Testis (tissue), 3 donors: ENCODE data around the gene VKORC1. TPM values are rescaled to one million over a fixed set of nuclear protein-coding genes. Genes with fewer than 3 reads are reported as not detected.

Experiments
- DNase-seq: peaks from one replicate; pipeline ENCODE4 v3.0.0-alpha.2; 2019
- H3K27ac ChIP-seq, 2 donors: fragments of 200-600 bp; sonication (generic); one replicate each; pipeline ENCODE4 v1.5.1; 2019
- H3K27me3 ChIP-seq: fragments of 200-600 bp; sonication (generic); one replicate; pipeline ENCODE4 v1.5.1; 2019
- H3K36me3 ChIP-seq: fragments of 200-600 bp; sonication (generic); one replicate; pipeline ENCODE4 v1.5.1; 2017; ENCODE audit warnings: low read depth; ENCODE audit errors: missing control alignments
- H3K4me1 ChIP-seq: fragments of 200-600 bp; sonication (generic); one replicate; pipeline ENCODE4 v1.5.1; 2019
- H3K4me3 ChIP-seq, 2 donors: fragments of 200-600 bp; sonication (generic); one replicate each; pipeline ENCODE4 v1.5.1; 2017 to 2019
- H3K9me3 ChIP-seq: fragments of 200-600 bp; sonication (generic); one replicate; pipeline ENCODE4 v1.5.1; 2017
- POLR2A ChIP-seq: fragments of 450-650 bp; IDR thresholded peaks from one replicate; pipeline ENCODE4 v1.6.1; 2017; ENCODE audit warnings: antibody characterized with exemption, mild to moderate bottlenecking, moderate library complexity
- WGBS, 2 donors: methylation state at CpG; one replicate each; pipeline ENCODE4 v1.1.5; 2018; 5-methylcytosine and 5-hydroxymethylcytosine counted together
- intact Hi-C: fragments of 100-400 bp; cut with DNase I; formaldehyde crosslinking; loops from one replicate; pipeline ENCODE4 v1.15.1; 2023; ENCODE audit warnings: low total_unique reads
- polyA plus RNA-seq: library from polyadenylated mRNA; stranded (reverse); fragments of 350-450 nt; fragmentation: Illumina TruSeq; extraction: RNeasy Lipid Tissue Mini Kit (QIAGEN cat#74804); gene quantifications from one replicate; pipeline ENCODE4 v1.2.3, GENCODE V29; 2014; ENCODE audit warnings: low read depth, low replicate concordance; ENCODE audit not compliant: insufficient read depth
- total RNA-seq, 2 donors: library from RNA; depleted of rRNA; stranded (reverse); fragments of >200 nt; gene quantifications; one replicate each; pipeline ENCODE4 v1.2.3, GENCODE V29; 2016
- TF ChIP-seq, protein P1 (sequence below), 3 experiments: fragments of 450-650 bp in 2 of 3; fragments of 200-600 bp in 1 of 3; sonication (generic) in 1 of 3; IDR thresholded peaks; one replicate each; pipeline ENCODE4 v1.5.1; 2016 to 2019; ENCODE audit warnings: antibody characterized with exemption in 3 of 3, mild to moderate bottlenecking in 2 of 3, moderate library complexity in 1 of 3

VKORC1 gene
- total and polyA plus RNA-seq, 3 donors from 2014 or later = 102 to 183 (median 102) TPM

DNA sequence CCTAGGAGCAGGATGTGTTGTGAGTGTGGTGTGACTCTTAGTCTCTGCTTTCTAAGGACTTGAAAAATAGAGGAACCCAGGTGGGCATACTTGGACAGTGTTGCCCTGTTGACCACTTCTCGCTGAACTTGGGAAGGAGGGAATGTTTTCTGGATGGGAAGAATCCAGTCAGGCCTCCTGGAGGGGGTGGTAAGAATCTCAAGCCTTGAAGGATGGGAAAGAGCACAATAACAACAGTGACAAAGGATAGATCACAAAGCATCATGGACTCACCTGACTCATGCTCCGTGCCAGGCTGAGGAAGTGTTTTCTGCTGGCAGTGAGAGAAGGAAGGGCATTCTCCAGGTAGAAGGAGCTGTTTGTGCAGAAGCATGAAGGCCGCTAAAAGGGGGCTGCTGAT, 31.2 kb upstream of the VKORC1 start:
- WGBS, 2 donors = 92 to 96% methylated on average over 3 of the region's 3 CpGs
- Histone ChIP-seq H3K9me3 (no peaks in the 10 kb centered on the region), H3K4me1 (peaks cover 26% of the 10 kb centered on the region), H3K27me3 (no peaks in the 10 kb centered on the region), H3K36me3 (no peaks in the 10 kb centered on the region), H3K27ac (no peak overlapping the region), H3K4me3 (no peak overlapping the region)
- no peak for DNase-seq
- intact Hi-C loops = no loop called here
- TF ChIP-seq, protein P1, sequence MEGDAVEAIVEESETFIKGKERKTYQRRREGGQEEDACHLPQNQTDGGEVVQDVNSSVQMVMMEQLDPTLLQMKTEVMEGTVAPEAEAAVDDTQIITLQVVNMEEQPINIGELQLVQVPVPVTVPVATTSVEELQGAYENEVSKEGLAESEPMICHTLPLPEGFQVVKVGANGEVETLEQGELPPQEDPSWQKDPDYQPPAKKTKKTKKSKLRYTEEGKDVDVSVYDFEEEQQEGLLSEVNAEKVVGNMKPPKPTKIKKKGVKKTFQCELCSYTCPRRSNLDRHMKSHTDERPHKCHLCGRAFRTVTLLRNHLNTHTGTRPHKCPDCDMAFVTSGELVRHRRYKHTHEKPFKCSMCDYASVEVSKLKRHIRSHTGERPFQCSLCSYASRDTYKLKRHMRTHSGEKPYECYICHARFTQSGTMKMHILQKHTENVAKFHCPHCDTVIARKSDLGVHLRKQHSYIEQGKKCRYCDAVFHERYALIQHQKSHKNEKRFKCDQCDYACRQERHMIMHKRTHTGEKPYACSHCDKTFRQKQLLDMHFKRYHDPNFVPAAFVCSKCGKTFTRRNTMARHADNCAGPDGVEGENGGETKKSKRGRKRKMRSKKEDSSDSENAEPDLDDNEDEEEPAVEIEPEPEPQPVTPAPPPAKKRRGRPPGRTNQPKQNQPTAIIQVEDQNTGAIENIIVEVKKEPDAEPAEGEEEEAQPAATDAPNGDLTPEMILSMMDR (IDR thresholded peaks at IDR 0.05) = no peak
- no peak for TF ChIP-seq POLR2A

DNA sequence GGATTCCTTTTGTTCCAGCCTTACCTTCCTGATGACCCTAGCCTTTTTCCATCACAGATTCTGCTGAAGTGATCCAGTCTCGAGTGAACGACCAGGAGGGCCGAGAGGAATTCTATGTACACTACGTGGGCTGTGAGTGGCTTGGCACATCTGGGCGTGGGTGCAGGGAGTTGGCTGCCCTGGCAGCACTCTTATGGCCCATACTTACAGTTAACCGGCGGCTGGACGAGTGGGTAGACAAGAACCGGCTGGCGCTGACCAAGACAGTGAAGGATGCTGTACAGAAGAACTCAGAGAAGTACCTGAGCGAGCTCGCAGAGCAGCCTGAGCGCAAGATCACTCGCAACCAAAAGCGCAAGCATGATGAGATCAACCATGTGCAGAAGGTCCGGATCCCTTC, 25.5 kb upstream of the VKORC1 start:
- no peak for DNase-seq
- H3K36me3 ChIP-seq = no peaks in the 10 kb centered on the region
- H3K27ac ChIP-seq = peak overlapping the region; percentile 94 to 98

DNA sequence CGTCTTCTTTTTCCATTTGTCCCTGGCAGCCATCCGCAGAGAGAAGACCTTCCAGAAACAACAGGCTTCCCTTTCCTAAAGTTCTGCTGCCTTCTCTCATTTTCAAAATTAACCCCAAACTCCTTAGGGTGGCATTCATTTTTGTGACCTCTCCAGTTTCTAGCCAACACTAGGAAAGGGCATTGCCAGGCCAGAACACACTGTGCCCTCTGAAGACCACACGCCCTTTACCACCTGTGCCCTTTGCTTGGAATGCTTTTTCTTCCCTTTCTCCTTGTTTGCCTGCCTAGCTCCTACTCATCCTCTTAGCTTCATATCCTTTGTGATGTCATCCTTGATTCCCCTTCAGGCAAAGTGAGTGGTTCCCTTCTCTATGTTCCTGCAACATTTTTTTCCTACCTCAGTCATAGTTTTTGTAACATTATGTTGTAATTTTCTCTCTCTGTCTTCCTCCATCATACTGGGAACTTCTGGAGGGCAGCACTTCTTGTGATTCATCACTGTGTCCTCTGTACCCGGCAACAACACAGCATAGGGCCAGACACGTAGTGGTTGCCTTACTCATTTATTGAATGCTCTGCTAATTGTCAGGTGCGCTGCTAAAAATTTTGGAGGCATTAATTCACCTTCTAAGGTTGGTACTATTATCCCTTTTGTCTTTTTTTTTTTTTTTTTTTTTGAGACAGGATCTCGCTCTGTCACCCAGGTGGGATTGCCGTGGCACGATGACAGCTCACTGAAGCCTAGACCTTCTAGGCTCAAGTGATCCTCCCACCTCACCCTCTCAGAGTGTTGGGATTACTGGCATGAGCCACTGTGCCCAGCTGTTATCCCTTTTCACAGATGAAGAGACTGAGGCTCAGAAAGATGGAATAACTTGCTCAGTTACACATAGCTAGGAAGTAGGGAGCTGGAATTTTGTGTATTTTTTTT, 23.9 kb upstream of the VKORC1 start:
- 25 to 28% methylated on average over 9 of the region's 9 CpGs for WGBS, 2 donors
- intact Hi-C loops = no loop called here

More for the DNA sequence above, 25.5 kb upstream of the VKORC1 start:
- TF ChIP-seq, protein P1 (IDR thresholded peaks at IDR 0.05) = no peak
- no peak for TF ChIP-seq POLR2A
- Histone ChIP-seq H3K4me3 (no peak overlapping the region), H3K9me3 (no peaks in the 10 kb centered on the region), H3K27me3 (no peaks in the 10 kb centered on the region), H3K4me1 (peaks cover 25% of the 10 kb centered on the region)
- intact Hi-C loops = no loop called here
- 91 to 97% methylated on average over 16 of the region's 16 CpGs for WGBS, 2 donors

DNA sequence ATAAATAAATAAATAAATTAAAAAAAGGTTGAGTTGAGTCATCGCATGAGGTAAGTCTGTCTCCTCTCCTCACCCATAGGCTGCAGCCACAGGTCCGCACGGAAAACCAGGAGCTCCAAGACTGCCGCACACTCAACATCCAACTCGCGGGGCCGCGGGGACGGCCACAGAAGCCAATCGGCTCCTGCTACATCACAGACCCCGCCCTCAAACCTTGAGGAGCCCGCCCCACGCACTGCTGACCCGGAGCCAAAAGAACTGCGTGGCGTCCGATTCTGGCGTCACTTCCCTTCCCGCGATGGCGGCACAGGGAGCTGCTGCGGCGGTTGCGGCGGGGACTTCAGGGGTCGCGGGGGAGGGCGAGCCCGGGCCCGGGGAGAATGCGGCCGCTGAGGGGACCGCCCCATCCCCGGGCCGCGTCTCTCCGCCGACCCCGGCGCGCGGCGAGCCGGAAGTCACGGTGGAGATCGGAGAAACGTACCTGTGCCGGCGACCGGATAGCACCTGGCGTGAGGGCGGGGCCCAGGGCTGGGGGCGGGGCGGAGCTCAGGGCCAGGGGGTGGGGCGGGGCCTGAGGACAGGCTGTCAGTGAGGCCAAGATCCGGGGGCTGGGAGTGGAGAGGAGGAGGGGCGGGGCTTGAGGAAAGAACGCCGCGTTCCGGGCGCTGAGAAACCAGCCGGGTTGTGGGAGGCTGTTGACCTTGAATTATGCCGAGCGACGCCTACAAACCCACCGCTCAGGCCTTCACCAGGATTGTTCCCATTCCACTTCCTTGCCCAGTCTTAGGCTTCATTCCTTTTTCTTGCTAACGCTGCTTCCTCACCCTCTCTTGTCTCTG, 23.0 kb upstream of the VKORC1 start, which contains the start of gene KAT8:
KAT8 (plus strand) TSS at position 281 of the 839 bp plus-strand sequence; CDS start at position 299, 18 bp downstream.
- peak; percentile 3 for TF ChIP-seq POLR2A
- TF ChIP-seq, protein P1 (IDR thresholded peaks at IDR 0.05) = no peak
- intact Hi-C loops = no loop called here
- Histone ChIP-seq H3K27me3 (no peaks in the 10 kb centered on the region), H3K4me3 (peak within 1 kb of the TSS; percentile 78 to 86), H3K9me3 (no peaks in the 10 kb centered on the region), H3K27ac (peak within 1 kb of the TSS; percentile 94 to 98), H3K36me3 (no peaks in the 10 kb centered on the region), H3K4me1 (peaks cover 37% of the 10 kb centered on the region)
- 0% methylated on average over 20 to 59 of the region's 68 CpGs for WGBS, 2 donors
- DNase-seq = peak; percentile 100

More for the DNA sequence above, 23.9 kb upstream of the VKORC1 start:
- no peak for DNase-seq
- Histone ChIP-seq H3K27me3 (no peaks in the 10 kb centered on the region), H3K36me3 (no peaks in the 10 kb centered on the region), H3K4me1 (peaks cover 30% of the 10 kb centered on the region), H3K4me3 (peak overlapping the region; percentile 78 to 86), H3K9me3 (no peaks in the 10 kb centered on the region), H3K27ac (peak overlapping the region; percentile 94 to 98)
- TF ChIP-seq, protein P1 (IDR thresholded peaks at IDR 0.05) = no peak
- TF ChIP-seq POLR2A = no peak
